B cell (primary cell): ENCODE results near the gene COL6A5.

Experiments
- CTCF ChIP-seq: fragments of 200-600 bp; IDR thresholded peaks from one replicate; pipeline ENCODE4 v1.8.0; 2022; ENCODE audit warnings: antibody characterized with exemption, mild to moderate bottlenecking
- EZH2 ChIP-seq: IDR thresholded peaks from 2 replicates; pipeline ENCODE4 v1.6.1; 2012; ENCODE audit warnings: borderline replicate concordance, low read depth, mild to moderate bottlenecking, moderate library complexity, low read length; ENCODE audit not compliant: insufficient read depth, poor library complexity, severe bottlenecking

GRCh38 chr3:130383424-130383823, 38.0 kb downstream of the COL6A5 start:
- TF ChIP-seq CTCF, result no peak
- TF ChIP-seq EZH2, result no peak
